ENCODE data around the gene PLLP. TPM values are rescaled to one million over a fixed set of nuclear protein-coding genes. Genes with fewer than 3 reads are reported as not detected.

Gene PLLP
- total RNA-seq, 2 donors from 2014 or later = 3.1 to 8.6 TPM

DNA sequence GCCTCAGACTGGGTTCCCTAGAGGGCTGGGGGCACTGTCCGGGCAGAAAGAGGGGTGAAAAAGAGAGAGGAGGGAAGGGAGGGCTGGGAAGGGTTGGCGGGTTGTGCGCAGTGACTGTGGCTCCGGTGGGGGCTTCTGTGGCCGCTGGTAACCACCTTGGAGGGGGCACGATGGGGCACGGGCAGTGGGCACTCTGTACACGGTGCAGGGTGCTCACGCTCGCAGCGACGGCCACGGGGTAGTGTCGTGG lies 588 bp downstream of the PLLP start:
- peak overlapping the region; percentile 80 for H3K4me3 ChIP-seq
- ATAC-seq (ENCODE audit: insufficient number of reproducible peaks, low FRiP score, low read depth) (no peak), DNase-seq (ENCODE audit: low spot score) (no peak)
- no peak overlapping the region for H3K27ac ChIP-seq
- no peaks in the 10 kb centered on the region for H3K36me3 ChIP-seq
- H3K4me1 ChIP-seq (ENCODE audit: control insufficient read depth in 1 of 2, low read depth in 2 of 2) = peaks cover 6 to 15% of the 10 kb centered on the region in 2 donors
- no peaks in the 10 kb centered on the region for H3K9me3 ChIP-seq
- H3K27me3 ChIP-seq (replicated peaks; ENCODE audit: insufficient read depth) = peaks cover 4% of the 10 kb centered on the region
- TF ChIP-seq CTCF (IDR thresholded peaks at IDR 0.05) = no peak

GRCh38 chr16:57283214-57283958 lies 1.1 kb downstream of the PLLP start:
- H3K27ac ChIP-seq = no peak overlapping the region
- DNase-seq (ENCODE audit: low spot score) = no peak
- H3K27me3 ChIP-seq (replicated peaks; ENCODE audit: insufficient read depth) = peaks cover 4% of the 10 kb centered on the region
- ATAC-seq (ENCODE audit: insufficient number of reproducible peaks, low FRiP score, low read depth) = no peak
- H3K9me3 ChIP-seq = no peaks in the 10 kb centered on the region
- TF ChIP-seq CTCF (IDR thresholded peaks at IDR 0.05) = no peak
- H3K4me3 ChIP-seq = no peak overlapping the region
- no peaks in the 10 kb centered on the region for H3K36me3 ChIP-seq
- H3K4me1 ChIP-seq (ENCODE audit: control insufficient read depth in 1 of 2, low read depth in 2 of 2) = peaks cover 6 to 15% of the 10 kb centered on the region in 2 donors

GRCh38 chr16:57282510-57283213 lies 1.8 kb downstream of the PLLP start:
- H3K36me3 ChIP-seq = no peaks in the 10 kb centered on the region
- peaks cover 4% of the 10 kb centered on the region for H3K27me3 ChIP-seq (replicated peaks; ENCODE audit: insufficient read depth)
- TF ChIP-seq CTCF (IDR thresholded peaks at IDR 0.05) = no peak
- no peak overlapping the region for H3K27ac ChIP-seq
- DNase-seq (ENCODE audit: low spot score) = no peak
- H3K4me1 ChIP-seq (ENCODE audit: control insufficient read depth in 1 of 2, low read depth in 2 of 2) = peaks cover 6 to 15% of the 10 kb centered on the region in 2 donors
- H3K9me3 ChIP-seq = no peaks in the 10 kb centered on the region
- no peak for ATAC-seq (ENCODE audit: insufficient number of reproducible peaks, low FRiP score, low read depth)
- no peak overlapping the region for H3K4me3 ChIP-seq

DNA sequence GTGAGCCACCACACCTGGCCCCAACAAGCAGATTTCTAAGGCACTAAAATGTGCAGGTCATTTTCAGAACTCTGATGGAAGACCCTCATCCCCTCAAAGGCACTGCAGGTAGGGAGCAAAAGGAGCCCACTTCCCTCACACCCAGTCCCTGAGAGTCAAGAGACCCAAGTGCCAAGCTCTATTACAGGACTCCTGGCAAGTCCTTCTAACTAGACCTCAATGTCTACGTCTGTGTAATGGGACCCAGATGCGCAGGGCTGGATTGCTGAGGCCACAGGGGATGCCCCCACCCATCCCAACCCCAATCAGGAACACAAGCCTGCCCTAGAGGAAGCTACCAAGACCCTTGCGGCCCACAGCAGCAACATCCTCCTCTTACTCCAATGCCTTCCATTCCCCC lies 2.7 kb downstream of the PLLP start:
- no peak overlapping the region for H3K4me3 ChIP-seq
- H3K27ac ChIP-seq = no peak overlapping the region
- H3K27me3 ChIP-seq (replicated peaks; ENCODE audit: insufficient read depth) = peaks cover 4% of the 10 kb centered on the region
- H3K36me3 ChIP-seq = no peaks in the 10 kb centered on the region
- TF ChIP-seq CTCF (IDR thresholded peaks at IDR 0.05) = no peak
- DNase-seq (ENCODE audit: low spot score) = no peak
- no peak for ATAC-seq (ENCODE audit: insufficient number of reproducible peaks, low FRiP score, low read depth)
- H3K9me3 ChIP-seq = no peaks in the 10 kb centered on the region
- peaks cover 6 to 15% of the 10 kb centered on the region in 2 donors for H3K4me1 ChIP-seq (ENCODE audit: control insufficient read depth in 1 of 2, low read depth in 2 of 2)

DNA sequence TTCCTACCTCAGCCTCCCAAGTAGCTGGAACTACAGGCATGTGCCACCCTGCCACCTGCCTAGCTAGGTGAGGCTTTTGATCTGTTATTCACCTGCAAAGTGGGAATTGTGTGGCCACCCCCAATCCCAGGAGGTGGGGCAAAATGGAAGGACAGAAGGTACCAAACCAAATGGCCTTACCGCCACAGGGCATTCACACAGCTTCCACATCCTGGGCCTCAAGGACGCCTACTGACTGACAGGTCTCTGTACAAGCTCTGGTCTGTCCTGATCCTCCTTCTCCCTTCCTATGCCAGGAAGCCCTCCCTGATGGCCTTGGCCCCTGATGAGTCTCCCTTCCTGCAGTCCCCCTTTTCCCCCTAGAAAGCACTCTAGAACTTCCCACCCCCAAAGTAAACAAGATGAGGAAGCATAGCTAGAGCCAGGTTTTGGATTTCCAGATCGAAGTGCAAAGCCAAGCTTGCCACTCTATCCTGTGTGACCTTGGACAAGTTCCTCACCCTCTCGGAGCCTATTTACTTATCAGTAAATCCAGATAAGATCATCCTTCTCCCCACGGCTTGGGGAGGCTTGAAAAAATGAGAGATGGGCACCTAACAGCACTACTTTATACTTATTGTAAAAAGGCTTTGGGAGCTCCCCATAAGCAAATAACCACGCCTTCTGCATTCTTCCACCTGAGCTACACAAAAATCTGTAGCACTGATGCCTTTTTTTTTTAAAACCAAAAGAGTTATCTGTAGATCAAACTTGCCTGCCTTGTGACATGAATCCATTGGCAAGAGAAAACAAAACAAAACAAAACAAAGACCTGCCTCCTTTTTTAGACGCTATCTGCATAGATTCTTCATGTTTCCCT lies 4.5 kb downstream of the PLLP start:
- Histone ChIP-seq H3K27ac (no peak overlapping the region), H3K9me3 (no peaks in the 10 kb centered on the region), H3K36me3 (no peaks in the 10 kb centered on the region), H3K27me3 (replicated peaks; ENCODE audit: insufficient read depth) (peaks cover 4% of the 10 kb centered on the region), H3K4me1 (ENCODE audit: control insufficient read depth in 1 of 2, low read depth in 2 of 2) (peaks cover 6 to 13% of the 10 kb centered on the region in 2 donors), H3K4me3 (no peak overlapping the region)
- no peak for DNase-seq (ENCODE audit: low spot score)
- no peak for TF ChIP-seq CTCF (IDR thresholded peaks at IDR 0.05)
- no peak for ATAC-seq (ENCODE audit: insufficient number of reproducible peaks, low FRiP score, low read depth)

Measured in thoracic aorta (tissue), 2 donors.